Neural crest cell (in vitro differentiated cells): ENCODE data around the gene ENDOV. TPM values are rescaled to one million over a fixed set of nuclear protein-coding genes. Genes with fewer than 3 reads are reported as not detected.

Experiments used
- DNase-seq: peaks from one replicate; pipeline ENCODE4 v3.0.0; 2021; ENCODE audit warnings: low read depth, mixed read lengths, low spot score
- H3K27ac Mint-ChIP-seq: one replicate; pipeline ENCODE4 v1.8.0; 2021; ENCODE audit warnings: mild to moderate bottlenecking, mixed read lengths; ENCODE audit not compliant: unreplicated experiment
- H3K27me3 Mint-ChIP-seq: 2 replicates; pipeline ENCODE4 v1.8.0; 2021; ENCODE audit warnings: low read depth, mild to moderate bottlenecking, mixed read lengths
- H3K36me3 Mint-ChIP-seq: 2 replicates; pipeline ENCODE4 v1.8.0; 2021; ENCODE audit warnings: low read depth, mild to moderate bottlenecking, mixed read lengths
- H3K4me1 Mint-ChIP-seq: 2 replicates; pipeline ENCODE4 v1.8.0; 2021; ENCODE audit warnings: mixed read lengths
- H3K4me3 Mint-ChIP-seq: one replicate; pipeline ENCODE4 v1.8.0; 2021; ENCODE audit warnings: mild to moderate bottlenecking, mixed read lengths
- H3K9me3 Mint-ChIP-seq: 2 replicates; pipeline ENCODE4 v1.8.0; 2021; ENCODE audit warnings: mixed read lengths
- CTCF ChIP-seq: fragments of 200-600 bp; sonication (generic); conservative IDR thresholded peaks from 2 replicates; pipeline ENCODE4 v1.5.0; 2021; ENCODE audit warnings: antibody characterized with exemption, mild to moderate bottlenecking
- total RNA-seq: library from RNA; stranded (reverse); gene quantifications from 2 replicates; pipeline ENCODE4 v1.2.1, GENCODE V29; 2021

ENDOV gene
- total RNA-seq, 1 donor from 2014 or later, result 38.0 TPM

- H3K27ac Mint-ChIP-seq, result no peak overlapping the region
- H3K9me3 Mint-ChIP-seq, result no peaks in the 10 kb centered on the region
- no peaks in the 10 kb centered on the region for H3K27me3 Mint-ChIP-seq
- no peaks in the 10 kb centered on the region for H3K4me1 Mint-ChIP-seq
- H3K36me3 Mint-ChIP-seq, result no peaks in the 10 kb centered on the region
- no peak for DNase-seq
- TF ChIP-seq CTCF, result no peak
- no peak overlapping the region for H3K4me3 Mint-ChIP-seq
These were observed 8.7 kb downstream of the ENDOV start for GRCh38 chr17:80423536-80424225.

GRCh38 chr17:80424261-80424660 is 9.3 kb downstream of the ENDOV start:
- no peak for DNase-seq
- H3K27me3 Mint-ChIP-seq, result no peaks in the 10 kb centered on the region

GRCh38 chr17:80424878-80425765 is 10.2 kb downstream of the ENDOV start:
- TF ChIP-seq CTCF, result no peak
- no peaks in the 10 kb centered on the region for H3K27me3 Mint-ChIP-seq
- DNase-seq, result no peak
- H3K27ac Mint-ChIP-seq, result no peak overlapping the region
- H3K4me3 Mint-ChIP-seq, result no peak overlapping the region
- no peaks in the 10 kb centered on the region for H3K9me3 Mint-ChIP-seq
- no peaks in the 10 kb centered on the region for H3K36me3 Mint-ChIP-seq
- H3K4me1 Mint-ChIP-seq, result no peaks in the 10 kb centered on the region

More at GRCh38 chr17:80424261-80424660, 9.3 kb downstream of the ENDOV start:
- H3K36me3 Mint-ChIP-seq, result no peaks in the 10 kb centered on the region
- no peak overlapping the region for H3K4me3 Mint-ChIP-seq
- H3K9me3 Mint-ChIP-seq, result no peaks in the 10 kb centered on the region
- H3K27ac Mint-ChIP-seq, result no peak overlapping the region
- TF ChIP-seq CTCF, result no peak
- H3K4me1 Mint-ChIP-seq, result no peaks in the 10 kb centered on the region

- DNase-seq, result no peak
- Mint-ChIP-seq H3K27ac (no peak overlapping the region), H3K27me3 (no peaks in the 10 kb centered on the region), H3K4me3 (no peak overlapping the region), H3K36me3 (no peaks in the 10 kb centered on the region), H3K9me3 (no peaks in the 10 kb centered on the region), H3K4me1 (no peaks in the 10 kb centered on the region)
- no peak for TF ChIP-seq CTCF
These were observed 11.0 kb downstream of the ENDOV start for GRCh38 chr17:80425835-80426426.

GRCh38 chr17:80426671-80427326 is 11.8 kb downstream of the ENDOV start:
- H3K36me3 Mint-ChIP-seq, result no peaks in the 10 kb centered on the region
- peak; percentile 90 for DNase-seq
- H3K4me3 Mint-ChIP-seq, result peak overlapping the region; percentile 25
- H3K27me3 Mint-ChIP-seq, result no peaks in the 10 kb centered on the region
- no peak overlapping the region for H3K27ac Mint-ChIP-seq
- peak; percentile 97 for TF ChIP-seq CTCF
- no peaks in the 10 kb centered on the region for H3K9me3 Mint-ChIP-seq
- H3K4me1 Mint-ChIP-seq, result no peaks in the 10 kb centered on the region
